Glutamatergic neuron (in vitro differentiated cells): Measurements from ENCODE around the gene ABCA1. TPM values are rescaled to one million over a fixed set of nuclear protein-coding genes. Genes with fewer than 3 reads are reported as not detected.
"Not testable (repeated sequence)": the region's sequence is repeated elsewhere in the genome, so short reads cannot be mapped to it uniquely, and the experiment has no call there.

ENCODE experiments used
- DNase-seq: peaks from one replicate; pipeline ENCODE4 v3.0.0; 2022
- H3K27ac Mint-ChIP-seq: one replicate; pipeline ENCODE4 v1.8.0; 2020; ENCODE audit warnings: mild to moderate bottlenecking, mixed read lengths, inconsistent platforms; ENCODE audit not compliant: unreplicated experiment
- H3K27me3 Mint-ChIP-seq: one replicate; pipeline ENCODE4 v1.8.0; 2020; ENCODE audit warnings: mild to moderate bottlenecking, moderate library complexity, mixed read lengths, inconsistent platforms; ENCODE audit not compliant: unreplicated experiment
- H3K36me3 Mint-ChIP-seq: one replicate; pipeline ENCODE4 v1.8.0; 2020; ENCODE audit warnings: mild to moderate bottlenecking, mixed read lengths, inconsistent platforms; ENCODE audit not compliant: unreplicated experiment
- H3K4me1 Mint-ChIP-seq: one replicate; pipeline ENCODE4 v1.8.0; 2020; ENCODE audit warnings: mild to moderate bottlenecking, low read depth, mixed read lengths, inconsistent platforms; ENCODE audit not compliant: unreplicated experiment
- H3K4me3 Mint-ChIP-seq: one replicate; pipeline ENCODE4 v1.8.0; 2020; ENCODE audit warnings: mild to moderate bottlenecking, mixed read lengths, inconsistent platforms; ENCODE audit not compliant: unreplicated experiment
- H3K9me3 Mint-ChIP-seq: one replicate; pipeline ENCODE4 v1.8.0; 2020; ENCODE audit warnings: mild to moderate bottlenecking, moderate library complexity, mixed read lengths, inconsistent platforms; ENCODE audit not compliant: unreplicated experiment
- CTCF ChIP-seq: fragments of 200-600 bp; sonication (generic); IDR thresholded peaks from one replicate; pipeline ENCODE4 v1.5.0; 2021; ENCODE audit not compliant: partially characterized antibody, unreplicated experiment
- total RNA-seq: library from RNA; stranded (reverse); fragmentation: NEBNext Ultra II Directional; extraction: Animal tissue kit (Norgen Biotek cat#: 25700); gene quantifications from one replicate; pipeline ENCODE4 v1.2.1, GENCODE V29; 2021; ENCODE audit not compliant: unreplicated experiment

The ABCA1 gene
- total RNA-seq, 1 donor from 2014 or later, result 146 TPM

DNA sequence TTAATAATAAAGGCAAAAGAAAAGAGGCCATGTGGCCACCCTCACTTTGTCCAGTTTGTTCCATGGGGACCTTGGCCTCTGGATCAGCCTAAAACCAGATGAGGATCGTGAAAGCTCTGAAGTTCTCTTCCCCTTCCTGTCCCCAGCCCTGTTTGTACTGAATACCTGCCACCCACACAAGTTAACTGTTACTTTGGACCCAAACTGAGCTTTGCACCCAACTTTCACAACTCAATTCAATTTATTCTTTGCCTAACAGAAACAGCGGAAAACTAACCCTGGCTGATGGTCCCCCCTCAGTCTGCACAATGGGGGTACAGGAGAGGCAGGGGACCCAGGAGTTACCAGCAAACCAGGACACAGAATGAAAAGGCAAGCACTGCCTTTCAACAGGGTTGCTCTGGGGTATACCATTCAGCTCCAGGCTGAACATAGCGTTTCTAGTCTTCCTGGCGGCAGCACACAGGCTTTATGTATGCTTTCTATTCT lies 28.2 kb downstream of the ABCA1 start:
- H3K4me3 Mint-ChIP-seq, result no peak overlapping the region
- DNase-seq, result no peak
- H3K27me3 Mint-ChIP-seq, result peaks cover 6% of the 10 kb centered on the region
- no peak for TF ChIP-seq CTCF
- no peaks in the 10 kb centered on the region for H3K36me3 Mint-ChIP-seq
- peaks cover 48% of the 10 kb centered on the region for H3K4me1 Mint-ChIP-seq
- H3K9me3 Mint-ChIP-seq, result peaks cover 13% of the 10 kb centered on the region
- peak overlapping the region; percentile 29 for H3K27ac Mint-ChIP-seq

GRCh38 chr9:104898376-104898775 lies 29.6 kb downstream of the ABCA1 start:
- Mint-ChIP-seq H3K4me1 (peaks cover 50% of the 10 kb centered on the region), H3K27ac (peak overlapping the region; percentile 14)
- not testable (repeated sequence) for H3K27me3 Mint-ChIP-seq, H3K4me3 Mint-ChIP-seq, DNase-seq, H3K36me3 Mint-ChIP-seq, H3K9me3 Mint-ChIP-seq

DNA sequence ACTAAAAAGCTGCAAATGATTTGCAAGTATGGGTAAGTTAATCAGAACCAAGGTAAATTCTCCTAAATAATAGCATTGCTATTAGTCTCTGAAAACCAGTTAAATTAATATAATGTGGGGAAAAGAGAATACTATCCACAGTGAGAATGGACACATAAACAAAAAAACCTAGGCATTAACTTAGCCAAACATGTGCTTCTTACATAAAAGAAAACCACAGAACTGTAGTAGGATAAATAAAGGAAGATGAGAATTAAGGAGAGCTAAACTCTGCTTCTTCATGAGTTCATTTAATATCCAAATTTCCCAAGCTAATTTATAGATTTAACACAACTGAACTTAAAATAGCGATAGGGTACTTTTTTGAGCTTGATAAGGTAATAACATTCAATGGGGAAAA lies 31.8 kb downstream of the ABCA1 start:
- H3K9me3 Mint-ChIP-seq, result peaks cover 10% of the 10 kb centered on the region
- no peak for DNase-seq
- H3K36me3 Mint-ChIP-seq, result peaks cover 4% of the 10 kb centered on the region
- H3K4me3 Mint-ChIP-seq, result no peak overlapping the region
- no peak overlapping the region for H3K27ac Mint-ChIP-seq
- peaks cover 44% of the 10 kb centered on the region for H3K4me1 Mint-ChIP-seq
- peaks cover 1% of the 10 kb centered on the region for H3K27me3 Mint-ChIP-seq
- no peak for TF ChIP-seq CTCF

DNA sequence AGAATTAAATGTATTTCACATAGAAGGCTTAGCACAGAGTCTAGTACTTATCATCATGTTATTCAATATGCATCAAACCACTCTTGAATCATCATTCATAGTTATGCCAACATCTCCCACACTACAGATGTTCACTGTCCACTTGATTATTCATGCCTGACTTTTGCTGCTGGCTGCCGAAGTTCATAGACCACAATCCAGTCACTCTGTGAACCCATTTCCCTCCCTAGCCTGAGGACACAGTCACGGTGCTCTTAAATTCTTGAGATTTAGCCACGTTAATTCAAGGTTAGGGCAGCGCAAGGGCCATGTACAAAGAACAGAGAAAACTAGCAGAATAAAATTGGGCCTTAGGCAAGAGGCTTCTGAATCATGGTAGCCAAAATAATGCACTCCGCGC lies 32.4 kb downstream of the ABCA1 start:
- Mint-ChIP-seq H3K4me3 (no peak overlapping the region), H3K27me3 (peaks cover 1% of the 10 kb centered on the region), H3K9me3 (peaks cover 9% of the 10 kb centered on the region), H3K27ac (no peak overlapping the region), H3K36me3 (peaks cover 4% of the 10 kb centered on the region), H3K4me1 (peaks cover 40% of the 10 kb centered on the region)
- TF ChIP-seq CTCF, result no peak
- DNase-seq, result no peak

DNA sequence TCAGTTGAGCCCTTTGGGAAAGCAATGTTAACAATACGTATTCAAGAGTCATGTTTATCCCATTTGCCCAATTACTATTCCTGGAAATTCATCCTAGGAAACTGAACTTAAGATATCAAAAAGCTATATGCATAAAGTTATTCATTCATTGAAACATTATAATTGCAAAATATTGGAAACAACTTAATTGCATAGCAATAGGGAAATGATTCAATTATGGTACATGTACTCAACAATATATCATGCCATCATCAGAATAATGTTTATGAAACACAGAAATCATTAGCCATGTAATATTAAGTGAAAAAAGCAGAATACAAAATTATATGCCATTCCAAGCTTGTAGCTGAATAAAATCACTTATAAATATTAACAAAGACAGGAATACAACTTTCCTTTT lies 35.3 kb downstream of the ABCA1 start:
- no peak for TF ChIP-seq CTCF
- peaks cover 5% of the 10 kb centered on the region for H3K27me3 Mint-ChIP-seq
- peaks cover 41% of the 10 kb centered on the region for H3K4me1 Mint-ChIP-seq
- H3K4me3 Mint-ChIP-seq, result no peak overlapping the region
- H3K36me3 Mint-ChIP-seq, result peaks cover 4% of the 10 kb centered on the region
- no peak for DNase-seq
- no peak overlapping the region for H3K27ac Mint-ChIP-seq
- H3K9me3 Mint-ChIP-seq, result peaks cover 8% of the 10 kb centered on the region

DNA sequence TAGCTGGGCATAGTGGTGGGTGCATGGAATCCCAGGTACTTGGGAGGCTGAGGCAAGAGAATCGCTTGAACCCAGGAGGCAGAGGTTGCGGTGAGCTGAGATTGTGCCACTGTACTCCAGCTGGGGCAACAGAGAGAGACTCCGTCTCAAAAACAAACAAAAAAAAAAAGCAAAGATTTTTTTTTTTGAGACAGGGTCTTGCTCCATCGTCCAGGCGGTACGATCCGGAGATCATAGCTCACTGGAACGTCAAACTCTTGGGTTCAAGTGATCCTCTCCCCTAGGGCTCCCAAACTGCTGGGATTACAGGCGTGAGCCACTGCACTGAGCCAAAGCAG lies 37.6 kb downstream of the ABCA1 start:
- Mint-ChIP-seq H3K36me3 (peaks cover 15% of the 10 kb centered on the region), H3K27me3 (peaks cover 3% of the 10 kb centered on the region), H3K9me3 (peaks cover 8% of the 10 kb centered on the region), H3K4me3 (no peak overlapping the region), H3K4me1 (peaks cover 42% of the 10 kb centered on the region), H3K27ac (no peak overlapping the region)
- DNase-seq, result no peak
- TF ChIP-seq CTCF, result no peak
